GM21619 (cell line): ENCODE data around the gene PLEKHG4.

ENCODE experiments used
- ATAC-seq: cut with Tn5 transposase; IDR thresholded peaks from one replicate; pipeline ENCODE4 v1.9.1; 2021; ENCODE audit not compliant: unreplicated experiment

PLEKHG4 gene

GRCh38 chr16:67244387-67245185 is 34.7 kb upstream of the PLEKHG4 start:
- peak; percentile 43 for ATAC-seq

- no peak for ATAC-seq
These were observed 34.1 kb upstream of the PLEKHG4 start for GRCh38 chr16:67245186-67245585.

GRCh38 chr16:67245674-67246080 is 33.7 kb upstream of the PLEKHG4 start:
- ATAC-seq, result no peak

GRCh38 chr16:67246081-67246755 is 33.1 kb upstream of the PLEKHG4 start:
- peak; percentile 19 for ATAC-seq

GRCh38 chr16:67246756-67247191 is 32.6 kb upstream of the PLEKHG4 start:
- peak; percentile 7 for ATAC-seq

- ATAC-seq, result peak; percentile 40
These were observed 31.9 kb upstream of the PLEKHG4 start, which contains the start of gene FHOD1 for GRCh38 chr16:67247192-67248072. Gene FHOD1 (minus strand): TSS chr16:67247481. CDS start chr16:67247410, 71 bp downstream.

- ATAC-seq, result no peak
These were observed 31.3 kb upstream of the PLEKHG4 start for GRCh38 chr16:67248073-67248400.

- ATAC-seq, result no peak
These were observed 30.7 kb upstream of the PLEKHG4 start, which contains the start of gene SLC9A5 for GRCh38 chr16:67248401-67249177. Gene SLC9A5 (plus strand): TSS chr16:67248979. CDS start chr16:67249015, 36 bp downstream.

GRCh38 chr16:67249178-67250044 is 29.9 kb upstream of the PLEKHG4 start:
- no peak for ATAC-seq

GRCh38 chr16:67250045-67250327 is 29.3 kb upstream of the PLEKHG4 start:
- ATAC-seq, result no peak

- no peak for ATAC-seq
These were observed 26.5 kb upstream of the PLEKHG4 start for GRCh38 chr16:67252609-67253497.

- ATAC-seq, result no peak
These were observed 24.4 kb upstream of the PLEKHG4 start for GRCh38 chr16:67254801-67255552.

GRCh38 chr16:67255553-67256221 is 23.6 kb upstream of the PLEKHG4 start:
- ATAC-seq, result no peak

- ATAC-seq, result no peak
These were observed 22.6 kb upstream of the PLEKHG4 start for GRCh38 chr16:67256701-67257230.

- no peak for ATAC-seq
These were observed 21.7 kb upstream of the PLEKHG4 start for GRCh38 chr16:67257486-67258160.

- no peak for ATAC-seq
These were observed 21.0 kb upstream of the PLEKHG4 start for GRCh38 chr16:67258161-67258835.
